ENCODE data around the gene AUTS2.

DNA sequence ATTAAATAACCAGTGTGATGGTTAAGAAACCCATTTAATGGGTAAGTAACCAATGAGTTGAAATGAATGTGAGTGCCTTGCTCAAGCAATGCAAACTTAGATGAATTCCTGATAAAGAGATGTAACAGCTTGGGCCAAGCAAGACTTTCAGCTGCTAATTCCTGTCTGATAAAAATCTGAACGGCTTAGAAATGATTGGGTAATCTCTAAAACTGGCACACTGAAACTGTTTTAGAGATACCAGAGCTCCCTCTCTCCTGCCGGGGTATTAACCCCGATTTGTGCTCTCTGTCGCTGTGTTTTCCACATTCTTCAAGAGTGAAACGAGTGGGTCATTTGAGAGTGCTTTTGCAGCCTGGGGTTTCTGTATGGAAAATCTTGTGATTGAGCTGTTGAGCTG lies 998.8 kb downstream of the AUTS2 start:
- TF ChIP-seq CTCF (IDR thresholded peaks at IDR 0.05; ENCODE audit: insufficient read depth, low read length, poor library complexity, severe bottlenecking) (no peak), EZH2phosphoT487 (conservative IDR thresholded peaks at IDR 0.05; ENCODE audit: low read length) (no peak)

Data from SU-DHL-6 (cell line).